Amniotic stem cell (primary cell): ENCODE measurements around the gene NTM.
A peak's percentile ranks its signal among the peaks of the same experiment; 100 is the strongest.

Experiments
- DNase-seq: peaks from one replicate; lab custom pipeline; 2025; lab: John Stamatoyannopoulos, UW

NTM gene

DNA sequence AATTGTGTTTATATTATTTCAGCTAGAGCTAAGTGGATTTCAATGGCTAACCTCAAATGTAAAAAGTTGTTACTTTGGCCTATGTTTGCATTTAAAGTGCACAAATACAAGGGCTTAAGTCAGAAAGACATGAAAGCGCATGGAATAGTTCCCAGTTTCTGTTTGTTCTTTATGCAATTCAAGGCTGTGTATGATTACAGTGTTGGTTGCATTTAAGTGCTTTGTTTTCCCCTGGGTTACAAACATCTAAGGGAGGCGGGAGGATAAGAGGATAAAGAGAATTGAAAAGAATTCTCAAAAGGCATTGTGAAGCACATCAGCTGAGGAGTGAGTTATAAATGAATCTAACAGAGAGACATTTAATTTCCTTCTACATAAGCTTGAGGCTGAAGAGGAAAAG lies 453.4 kb downstream of the NTM start:
- DNase-seq: no peak

DNA sequence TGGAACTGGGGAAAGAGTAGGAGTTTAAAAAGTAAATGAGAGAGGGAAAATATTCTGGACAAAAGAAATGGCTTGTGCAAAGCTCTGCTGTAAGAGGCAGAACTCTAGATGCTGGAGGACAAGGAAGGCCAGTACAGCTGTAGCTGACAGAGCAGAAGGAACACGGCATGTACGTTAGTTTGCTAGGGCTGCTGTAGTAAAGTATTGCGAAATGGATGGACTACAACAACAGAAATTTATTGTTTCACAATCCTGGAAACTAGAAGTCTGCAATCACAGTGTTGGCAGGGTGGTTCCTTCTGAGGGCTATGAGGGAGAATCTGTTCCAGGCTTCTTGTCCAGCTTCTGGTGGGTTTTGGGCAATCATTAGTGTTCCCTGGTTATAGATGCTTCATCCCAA lies 454.4 kb downstream of the NTM start:
- no peak for DNase-seq

DNA sequence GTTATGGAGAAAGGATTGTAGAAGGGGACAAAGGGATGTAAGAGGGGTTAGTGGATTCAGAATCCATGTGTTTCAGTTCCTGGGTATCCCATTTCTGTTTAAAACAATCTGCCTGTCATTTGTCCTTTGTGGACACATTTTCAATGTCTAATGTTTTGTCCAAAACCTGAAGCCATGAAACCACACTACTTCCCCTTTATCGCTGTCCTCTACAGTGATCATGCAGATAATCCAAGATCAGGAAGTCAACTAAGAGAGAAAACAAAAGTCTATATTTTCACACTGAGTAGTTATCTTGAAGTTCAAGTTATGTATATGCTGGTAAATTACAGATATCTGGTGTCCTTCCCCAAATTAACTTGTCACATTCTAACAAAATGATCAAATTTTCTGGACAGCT lies 457.0 kb downstream of the NTM start:
- no peak for DNase-seq

DNA sequence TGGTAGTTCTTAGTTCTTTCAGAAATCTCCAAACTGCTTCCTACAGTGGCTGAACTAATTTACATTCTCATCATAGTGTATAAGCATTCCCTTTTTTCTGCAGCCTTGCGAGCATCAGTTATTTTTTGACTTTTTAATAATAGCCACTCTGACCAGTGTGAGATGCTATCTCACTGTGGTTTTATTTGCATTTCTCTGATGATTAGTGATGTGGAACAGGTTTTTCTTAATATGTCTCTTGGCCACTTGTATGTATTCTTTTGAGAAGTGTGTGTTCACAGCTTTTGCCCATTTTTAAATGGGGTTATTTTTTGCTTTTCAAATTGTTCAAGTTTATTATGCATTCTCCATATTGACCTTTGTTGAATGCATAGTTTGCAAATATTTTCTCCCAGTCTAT lies 459.3 kb downstream of the NTM start:
- DNase-seq: no peak

DNA sequence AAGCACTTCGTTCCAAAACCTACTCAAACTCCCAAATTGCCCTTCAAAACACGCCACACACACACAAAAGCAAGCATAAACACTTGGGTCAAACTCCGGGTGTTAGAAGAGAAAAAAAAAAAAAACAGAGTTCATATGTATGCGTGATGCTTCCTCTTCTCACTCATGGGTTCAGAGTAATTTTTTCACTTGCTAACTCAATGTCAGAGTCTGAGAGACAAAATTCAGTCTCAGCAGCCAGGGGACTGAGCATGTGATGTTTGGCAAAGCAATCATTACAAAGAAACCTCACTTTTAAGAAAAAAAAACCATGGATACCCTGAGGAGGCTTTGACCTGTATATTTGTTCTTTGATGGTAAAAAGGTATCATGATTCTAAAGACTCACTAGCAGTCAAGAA lies 461.7 kb downstream of the NTM start:
- DNase-seq: no peak

DNA sequence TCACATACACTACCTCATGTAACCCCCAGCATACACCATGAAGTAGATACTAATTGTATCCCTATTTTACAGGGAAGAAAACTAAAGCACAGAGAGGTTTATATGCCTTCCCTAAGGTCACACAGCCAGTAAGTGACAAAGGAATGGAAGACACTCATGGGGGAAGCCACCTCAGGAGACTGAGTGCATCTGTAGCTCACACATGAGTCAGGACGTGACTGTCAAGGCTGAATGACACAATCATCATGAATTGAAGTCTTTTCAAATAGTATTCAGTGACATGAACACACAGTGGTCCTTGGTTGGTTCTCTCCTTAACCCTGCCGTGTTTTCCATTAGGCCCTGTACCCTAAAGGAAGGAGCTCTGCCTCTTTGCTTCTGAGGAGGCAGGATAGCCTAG lies 463.0 kb downstream of the NTM start:
- DNase-seq: no peak

DNA sequence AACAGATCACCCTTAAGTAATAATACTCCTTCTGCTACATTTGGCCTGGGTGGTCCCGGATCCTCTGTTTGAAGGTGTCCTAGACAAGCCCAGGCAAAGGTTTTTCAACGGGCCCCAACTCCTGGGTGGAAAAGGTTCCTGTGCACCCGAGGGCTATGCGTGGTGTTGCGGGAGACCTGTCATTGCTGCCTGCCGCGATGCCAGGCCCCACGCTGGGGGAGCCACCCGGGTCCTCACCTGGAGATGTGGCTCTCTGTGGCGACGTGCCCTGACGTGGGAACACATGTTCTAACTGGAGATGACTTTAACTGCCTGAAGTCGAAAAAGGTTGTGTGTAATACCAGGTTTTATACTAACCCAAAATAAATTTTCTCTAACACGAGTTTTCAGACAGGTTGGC lies 467.1 kb downstream of the NTM start:
- no peak for DNase-seq

DNA sequence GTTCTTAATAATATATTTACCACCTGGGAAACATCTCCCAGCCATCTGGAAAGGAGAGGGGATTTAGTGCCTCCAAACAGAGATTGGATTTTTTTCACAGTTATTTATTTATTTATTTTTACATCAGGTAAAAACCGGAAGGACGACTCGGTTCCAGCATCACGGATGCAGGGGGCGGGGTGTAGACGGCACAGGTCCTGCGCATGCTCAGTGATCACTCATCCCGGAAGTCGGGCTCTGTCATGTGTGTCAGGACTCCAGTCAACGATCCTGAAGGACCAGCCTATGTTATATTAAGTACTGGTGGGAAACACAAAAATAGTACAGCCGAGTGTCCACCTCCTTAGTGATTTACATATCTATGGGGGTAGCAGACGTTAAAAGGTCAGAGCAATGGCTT lies 467.6 kb downstream of the NTM start:
- DNase-seq: no peak

DNA sequence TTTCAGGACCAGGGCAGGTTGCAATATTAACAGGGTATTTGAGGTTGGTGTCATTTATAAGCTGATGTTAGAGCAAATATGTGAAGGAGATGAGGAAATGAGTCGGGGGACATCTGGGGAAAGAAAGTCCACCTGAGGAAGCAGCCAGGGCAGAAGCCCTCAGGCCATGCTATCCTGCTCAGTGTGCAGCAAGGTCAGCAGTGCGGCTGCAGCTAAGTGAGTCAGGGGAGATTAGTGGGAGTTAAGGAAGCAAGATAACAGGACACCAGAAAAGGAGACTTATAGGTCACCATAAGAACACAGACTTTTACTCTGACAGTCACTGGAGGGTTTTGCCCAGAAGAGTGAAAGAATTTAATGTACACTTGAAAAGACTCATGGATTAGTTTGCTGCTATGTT lies 468.9 kb downstream of the NTM start:
- DNase-seq: no peak

DNA sequence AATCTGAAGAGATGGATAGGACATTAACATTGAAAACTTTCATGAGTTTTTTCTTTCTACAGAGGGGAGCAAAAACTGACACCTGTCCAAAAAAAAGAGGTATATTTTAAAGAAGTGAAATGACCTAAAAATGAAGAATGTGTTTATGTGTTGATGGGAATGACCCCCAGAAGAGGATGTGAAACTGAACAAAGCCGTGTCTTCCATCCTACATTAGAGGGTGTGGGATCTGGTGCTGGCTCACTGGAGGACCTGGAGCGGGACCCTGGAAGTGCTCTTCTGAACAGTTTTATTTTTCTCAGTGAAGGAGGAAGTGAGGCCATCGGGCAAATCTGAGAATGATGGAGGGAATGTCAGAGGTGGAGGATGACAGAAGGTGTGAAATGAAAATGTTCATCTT lies 470.1 kb downstream of the NTM start:
- DNase-seq: no peak

DNA sequence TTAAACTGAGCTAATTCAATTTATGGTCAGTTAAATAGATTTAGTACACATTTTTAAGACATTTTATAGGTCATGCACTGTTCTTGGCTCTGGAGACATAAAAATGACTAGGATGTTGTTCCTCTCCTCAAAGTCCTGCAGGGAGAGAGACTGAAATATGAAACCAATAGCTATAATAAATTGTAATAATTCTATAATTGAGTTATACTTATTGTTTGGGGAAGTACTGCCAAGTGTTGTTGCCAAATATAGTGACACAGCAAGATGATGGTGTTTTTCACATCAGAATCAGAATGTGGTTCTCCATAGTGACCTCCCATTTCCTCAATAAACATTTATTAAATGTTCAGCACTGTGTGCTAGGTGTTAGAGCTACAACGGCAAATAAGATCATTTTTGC lies 470.6 kb downstream of the NTM start:
- DNase-seq: no peak

DNA sequence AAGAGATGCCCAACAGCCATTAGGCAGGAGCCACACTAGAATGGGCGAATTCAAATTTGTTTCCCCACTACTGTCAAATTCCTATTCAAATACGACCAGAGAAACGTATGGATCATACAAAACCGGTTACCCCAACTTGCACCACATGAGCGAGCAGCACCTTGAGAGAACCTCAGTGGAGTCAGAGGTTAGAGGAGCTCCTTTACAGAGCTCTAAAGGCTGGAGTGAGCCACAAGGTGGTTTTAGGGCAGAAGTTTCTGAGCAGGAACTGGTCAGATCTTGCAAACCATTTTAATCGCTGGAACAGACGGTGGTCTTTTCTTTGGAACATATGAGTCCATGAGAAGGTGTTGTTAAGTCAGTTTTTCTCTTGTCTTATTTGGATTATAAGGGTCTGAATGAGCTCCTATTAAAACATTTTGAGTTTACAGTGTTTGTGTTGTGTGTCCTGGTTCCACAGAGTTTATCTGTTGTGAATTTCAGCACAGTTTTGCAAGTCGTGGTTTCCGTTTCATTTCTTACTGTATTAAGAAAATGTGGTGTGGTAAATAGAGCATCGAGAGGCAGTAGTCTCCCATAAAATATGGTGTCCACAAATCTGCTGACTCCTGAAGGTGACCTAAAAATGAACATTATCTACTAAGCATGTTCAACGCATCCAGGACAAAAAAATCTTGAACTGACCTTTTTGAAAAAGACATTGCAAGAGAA lies 471.7 kb downstream of the NTM start:
- DNase-seq: no peak

DNA sequence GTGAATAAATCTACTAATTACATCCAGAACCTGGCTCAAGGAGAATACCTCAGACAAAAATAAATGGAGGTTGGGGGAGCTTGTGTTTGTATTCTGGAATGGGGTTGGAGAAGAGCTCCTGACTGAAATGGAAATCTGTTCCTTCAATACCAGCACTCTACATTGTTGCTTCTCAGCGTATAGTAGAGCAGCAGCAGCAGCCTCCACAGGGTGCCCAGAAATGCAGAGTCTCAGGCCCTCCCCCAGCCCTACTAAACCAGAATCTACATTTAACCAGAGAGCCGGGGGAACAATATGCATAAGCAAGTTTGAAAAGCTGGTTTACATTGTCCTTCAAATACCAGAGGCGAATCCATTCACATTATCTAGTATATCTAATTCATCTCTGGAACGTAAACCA lies 474.8 kb downstream of the NTM start:
- DNase-seq: no peak

DNA sequence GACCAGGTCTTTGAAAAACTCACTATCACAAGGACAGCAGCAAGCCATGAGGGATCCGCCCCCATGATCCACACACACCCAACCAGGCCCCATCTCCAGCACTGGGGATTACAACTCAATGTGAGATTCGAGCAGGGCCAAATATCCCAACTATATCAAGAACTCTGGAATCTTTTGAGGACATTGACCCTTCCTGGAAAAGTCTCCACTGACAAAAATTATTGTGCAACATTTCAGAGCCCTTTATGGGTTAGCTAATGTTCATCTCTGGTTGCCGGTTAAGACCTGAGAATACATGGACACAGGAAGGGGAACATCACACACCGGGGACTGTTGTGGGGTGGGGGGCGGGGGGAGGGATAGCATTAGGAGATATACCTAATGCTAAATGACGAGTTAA lies 479.1 kb downstream of the NTM start:
- no peak for DNase-seq

DNA sequence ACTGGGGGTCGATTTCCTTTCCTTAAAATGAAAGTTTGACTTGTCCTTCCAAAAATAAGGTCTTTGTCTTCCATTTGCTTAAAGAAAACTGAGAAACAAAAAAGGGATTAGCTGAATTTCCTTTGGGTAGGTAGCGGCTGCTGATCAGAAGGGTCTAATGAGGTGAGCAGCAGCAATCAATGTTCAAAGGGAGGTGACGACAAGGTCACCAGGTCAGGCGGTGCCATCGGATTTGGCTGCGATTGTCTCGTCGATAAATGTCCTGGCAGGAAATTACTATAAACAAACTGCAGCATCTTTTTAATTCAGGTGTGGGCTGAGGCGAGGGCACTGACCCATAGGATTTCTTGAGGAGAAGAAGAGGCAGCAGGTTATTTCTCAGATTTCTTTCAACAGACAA lies 480.1 kb downstream of the NTM start:
- DNase-seq: no peak

DNA sequence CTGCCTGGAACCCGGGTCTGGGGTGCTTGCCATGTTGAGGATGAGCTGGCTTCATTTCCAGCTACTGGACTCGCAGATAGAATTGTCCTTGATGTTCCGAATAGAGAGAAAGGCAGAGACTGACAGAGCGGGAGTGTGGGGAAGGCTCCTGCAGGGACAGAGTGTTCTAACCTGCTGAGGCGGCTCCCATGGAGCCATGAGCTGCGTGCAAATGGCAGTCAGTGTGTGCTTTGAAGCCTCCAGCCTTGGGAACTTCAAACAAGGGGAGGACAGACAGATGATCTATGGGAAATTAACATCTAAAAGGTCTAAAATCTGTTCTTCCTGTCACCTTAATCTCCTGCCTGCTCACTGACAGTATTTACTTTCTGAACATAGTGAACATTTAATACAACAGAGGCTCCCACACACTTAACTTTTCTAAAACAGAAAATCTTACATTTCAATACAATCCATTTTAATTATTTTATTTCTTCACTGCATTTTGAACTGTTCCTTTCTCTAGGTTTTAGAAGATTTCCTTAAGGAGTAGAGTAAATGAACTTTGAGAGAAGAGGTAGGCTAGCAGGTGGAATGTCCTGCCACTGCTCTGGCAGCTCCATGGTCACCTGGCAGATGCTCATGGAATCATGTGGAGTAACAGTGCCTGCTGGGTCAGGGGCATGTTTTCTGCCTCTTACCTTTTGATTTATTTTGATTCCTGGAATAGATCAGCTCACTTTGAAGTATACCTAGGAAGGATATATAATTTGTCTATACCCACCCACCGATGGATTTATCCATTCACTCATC lies 481.7 kb downstream of the NTM start:
- no peak for DNase-seq

DNA sequence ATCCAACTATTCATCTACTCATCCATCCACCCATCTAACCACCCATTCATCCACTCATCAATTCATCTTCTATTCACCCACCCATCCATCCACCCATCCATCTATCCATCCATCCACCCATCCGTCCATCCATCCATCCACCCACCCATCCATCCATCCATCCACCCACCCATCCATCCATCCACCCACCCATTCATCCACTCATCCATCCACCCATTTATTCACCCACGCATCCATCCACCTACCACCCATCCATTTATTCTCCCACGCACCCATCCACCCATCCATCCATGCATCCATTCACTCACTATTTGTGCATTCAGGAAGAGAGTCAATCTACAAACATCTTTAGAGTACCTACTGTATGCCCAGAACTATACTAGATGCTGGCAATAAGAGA lies 482.3 kb downstream of the NTM start:
- DNase-seq: no peak

DNA sequence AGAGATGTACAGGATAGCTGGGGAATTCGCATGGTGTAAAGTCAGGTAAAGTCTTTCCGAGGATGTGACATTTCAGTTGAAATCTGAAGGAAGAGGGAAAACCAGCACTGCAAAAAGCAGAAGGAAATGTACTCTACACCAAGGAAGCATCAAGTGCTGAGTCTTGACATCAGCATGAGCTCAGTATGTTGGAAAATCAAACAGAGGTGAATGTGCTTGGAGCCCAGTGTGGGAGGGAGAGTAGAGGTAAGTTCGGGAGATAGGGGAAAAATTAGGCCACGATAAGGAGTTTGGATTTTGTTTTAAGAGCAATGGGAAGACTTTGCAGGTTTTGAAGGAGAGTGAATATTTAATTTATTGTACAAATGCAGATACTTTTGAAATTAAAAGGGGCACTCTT lies 484.0 kb downstream of the NTM start:
- DNase-seq: no peak

DNA sequence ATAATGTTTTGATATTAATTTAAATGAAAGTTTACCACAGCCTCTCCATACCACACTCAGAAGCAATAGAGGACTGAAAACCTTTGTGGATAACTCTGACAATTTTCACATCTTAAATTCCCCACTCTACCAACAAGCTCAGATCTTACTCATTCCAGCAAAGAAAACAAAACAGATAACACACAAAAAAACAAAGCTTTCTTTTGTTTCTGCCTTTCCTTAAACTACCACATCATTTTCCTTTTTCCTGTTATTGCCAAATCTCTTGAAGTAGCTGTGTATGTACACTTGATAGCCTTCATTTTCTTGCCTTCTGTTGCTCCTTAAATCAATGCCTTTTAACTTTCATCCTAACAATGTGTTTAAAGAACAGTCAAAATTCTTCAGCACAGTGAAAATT lies 484.9 kb downstream of the NTM start:
- no peak for DNase-seq

DNA sequence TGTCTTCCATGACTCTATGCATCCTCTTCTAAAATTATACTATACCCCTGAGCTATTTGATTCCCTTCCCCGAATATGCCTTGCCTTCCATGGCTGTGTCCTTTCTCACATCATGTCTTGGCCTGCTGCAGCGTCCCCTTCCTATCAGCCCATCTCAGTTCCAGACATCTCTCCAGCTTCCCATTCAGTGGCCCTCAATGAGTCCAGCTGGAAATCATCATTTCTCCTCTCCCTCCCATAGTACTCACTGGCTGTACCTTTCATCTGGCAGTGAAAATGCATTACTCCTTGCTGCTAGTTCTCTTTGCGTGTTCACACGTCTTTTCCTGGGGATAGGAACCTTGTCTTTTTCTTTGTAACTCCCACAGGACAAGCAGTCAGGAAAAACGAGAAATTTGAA lies 486.8 kb downstream of the NTM start:
- no peak for DNase-seq

DNA sequence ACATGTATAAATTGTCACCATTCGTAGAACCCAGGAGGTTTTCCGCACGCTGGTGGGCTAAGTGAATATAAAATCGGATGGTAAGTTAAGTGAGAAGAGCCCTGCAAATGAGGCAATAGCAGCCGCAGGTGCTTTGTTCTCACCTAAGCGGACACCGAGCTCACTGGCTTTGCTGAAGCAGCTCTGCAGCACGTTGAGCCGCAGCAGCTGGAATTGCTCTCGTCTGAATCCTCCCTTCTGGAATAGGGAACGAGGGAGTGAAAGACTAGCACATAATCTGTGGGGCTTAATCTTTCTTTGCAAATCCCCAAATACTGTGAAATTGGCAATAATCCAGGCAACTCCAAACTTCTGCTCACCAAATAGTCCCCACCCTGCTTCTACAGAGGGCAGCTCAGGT lies 488.1 kb downstream of the NTM start:
- no peak for DNase-seq

DNA sequence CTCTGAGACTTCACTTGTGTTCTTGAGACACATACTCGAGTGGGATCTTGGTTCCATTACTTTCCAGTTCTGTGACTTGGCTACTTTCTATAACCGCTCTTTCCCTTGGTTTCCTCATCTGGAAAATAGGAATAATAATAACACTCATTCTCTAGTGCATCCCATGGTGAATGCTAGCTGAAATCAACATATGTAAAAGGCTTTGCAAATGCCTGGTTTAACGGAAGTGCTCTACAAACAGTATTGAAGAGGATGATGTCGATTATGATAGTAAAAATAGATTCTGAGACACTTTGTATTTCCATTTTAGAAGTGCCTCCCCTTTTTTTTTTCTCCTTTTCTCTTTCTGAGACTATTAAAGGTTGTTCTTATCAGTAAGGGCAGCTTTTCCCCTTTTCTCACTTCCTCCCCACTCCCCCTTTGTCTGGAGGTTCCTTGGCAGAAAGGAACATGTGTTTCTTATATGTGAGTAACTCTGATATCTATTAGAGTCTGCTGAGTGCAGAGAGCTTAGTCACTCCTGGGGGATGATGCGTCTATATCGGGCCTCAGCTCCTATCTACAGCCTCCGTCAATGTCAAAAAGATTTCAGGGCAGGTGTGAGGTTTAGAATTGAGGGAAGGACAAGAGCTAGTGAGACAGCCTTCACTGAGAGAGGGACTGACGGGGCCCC lies 489.3 kb downstream of the NTM start:
- peak; percentile 7 for DNase-seq

DNA sequence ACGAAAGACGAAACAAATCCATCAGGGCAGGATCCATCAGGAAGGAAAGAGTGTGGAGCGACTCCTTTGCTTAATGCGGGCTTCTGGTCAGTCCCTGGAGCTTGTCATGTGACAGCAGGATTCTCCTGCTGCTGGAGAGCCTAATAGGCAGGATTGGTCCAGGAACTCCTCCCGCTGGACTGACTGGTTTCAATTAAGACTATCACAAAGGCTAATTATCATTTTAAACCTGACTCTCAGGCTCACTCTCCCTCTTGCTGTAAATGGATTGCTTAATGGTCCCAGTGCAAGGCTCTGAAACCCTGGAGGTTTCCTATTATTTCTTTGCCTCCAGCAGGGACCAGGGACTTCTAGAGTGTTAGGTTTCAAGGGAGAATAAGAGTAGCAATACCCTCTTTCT lies 493.8 kb downstream of the NTM start:
- DNase-seq: no peak
